HFFc6 (cell line): ENCODE results near the gene PANK2. TPM values are rescaled to one million over a fixed set of nuclear protein-coding genes. Genes with fewer than 3 reads are reported as not detected.
"Not testable (repeated sequence)": the region's sequence is repeated elsewhere in the genome, so short reads cannot be mapped to it uniquely, and the experiment has no call there.

Experiments
- DNase-seq: peaks from one replicate; pipeline ENCODE4 v3.0.0-alpha.2; 2018
- H3K27ac Mint-ChIP-seq: 2 replicates; pipeline ENCODE4 v1.8.0; 2020; ENCODE audit warnings: mild to moderate bottlenecking, mixed read lengths
- H3K27me3 Mint-ChIP-seq: 2 replicates; pipeline ENCODE4 v1.8.0; 2021; ENCODE audit warnings: mild to moderate bottlenecking, moderate library complexity, mixed read lengths; ENCODE audit not compliant: insufficient read depth
- H3K36me3 Mint-ChIP-seq: 2 replicates; pipeline ENCODE4 v1.8.0; 2021; ENCODE audit warnings: low read depth, mixed read lengths
- H3K4me1 Mint-ChIP-seq: 2 replicates; pipeline ENCODE4 v1.8.0; 2020; ENCODE audit warnings: low read depth, mixed read lengths
- H3K4me3 Mint-ChIP-seq: 2 replicates; pipeline ENCODE4 v1.8.0; 2020; ENCODE audit warnings: mild to moderate bottlenecking, moderate library complexity, mixed read lengths
- H3K9me3 Mint-ChIP-seq: 2 replicates; pipeline ENCODE4 v1.8.0; 2020; ENCODE audit warnings: mild to moderate bottlenecking, mixed read lengths
- total RNA-seq, 6 experiments: library from RNA; stranded (reverse); fragmentation: NEBNext Ultra II Directional; extraction: Animal tissue kit (Norgen Biotek cat#: 25700); gene quantifications; 2 replicates in 1 of 6; 3 replicates in 5 of 6; pipeline ENCODE4 v1.2.3, GENCODE V29; 2021
- TF ChIP-seq, protein P1 (sequence below): fragments of 200-600 bp; sonication (generic); IDR thresholded peaks from 2 replicates; pipeline ENCODE4 v1.5.0; 2021; ENCODE audit warnings: antibody characterized with exemption, mild to moderate bottlenecking

Gene PANK2
- total RNA-seq, 6 experiments from 2014 or later = 34.5 to 40.7 (median 38.3) TPM

- no peak for DNase-seq
- Mint-ChIP-seq H3K36me3 (peaks cover 49% of the 10 kb centered on the region), H3K27ac (no peak overlapping the region), H3K4me3 (no peak overlapping the region), H3K27me3 (peaks cover 4% of the 10 kb centered on the region), H3K4me1 (peaks cover 51% of the 10 kb centered on the region), H3K9me3 (peaks cover 8% of the 10 kb centered on the region; the same call in 1 of the 2 replicates)
- TF ChIP-seq, protein P1, sequence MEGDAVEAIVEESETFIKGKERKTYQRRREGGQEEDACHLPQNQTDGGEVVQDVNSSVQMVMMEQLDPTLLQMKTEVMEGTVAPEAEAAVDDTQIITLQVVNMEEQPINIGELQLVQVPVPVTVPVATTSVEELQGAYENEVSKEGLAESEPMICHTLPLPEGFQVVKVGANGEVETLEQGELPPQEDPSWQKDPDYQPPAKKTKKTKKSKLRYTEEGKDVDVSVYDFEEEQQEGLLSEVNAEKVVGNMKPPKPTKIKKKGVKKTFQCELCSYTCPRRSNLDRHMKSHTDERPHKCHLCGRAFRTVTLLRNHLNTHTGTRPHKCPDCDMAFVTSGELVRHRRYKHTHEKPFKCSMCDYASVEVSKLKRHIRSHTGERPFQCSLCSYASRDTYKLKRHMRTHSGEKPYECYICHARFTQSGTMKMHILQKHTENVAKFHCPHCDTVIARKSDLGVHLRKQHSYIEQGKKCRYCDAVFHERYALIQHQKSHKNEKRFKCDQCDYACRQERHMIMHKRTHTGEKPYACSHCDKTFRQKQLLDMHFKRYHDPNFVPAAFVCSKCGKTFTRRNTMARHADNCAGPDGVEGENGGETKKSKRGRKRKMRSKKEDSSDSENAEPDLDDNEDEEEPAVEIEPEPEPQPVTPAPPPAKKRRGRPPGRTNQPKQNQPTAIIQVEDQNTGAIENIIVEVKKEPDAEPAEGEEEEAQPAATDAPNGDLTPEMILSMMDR = no peak
Measured at GRCh38 chr20:3935956-3936340, 46.8 kb downstream of the PANK2 start.

DNA sequence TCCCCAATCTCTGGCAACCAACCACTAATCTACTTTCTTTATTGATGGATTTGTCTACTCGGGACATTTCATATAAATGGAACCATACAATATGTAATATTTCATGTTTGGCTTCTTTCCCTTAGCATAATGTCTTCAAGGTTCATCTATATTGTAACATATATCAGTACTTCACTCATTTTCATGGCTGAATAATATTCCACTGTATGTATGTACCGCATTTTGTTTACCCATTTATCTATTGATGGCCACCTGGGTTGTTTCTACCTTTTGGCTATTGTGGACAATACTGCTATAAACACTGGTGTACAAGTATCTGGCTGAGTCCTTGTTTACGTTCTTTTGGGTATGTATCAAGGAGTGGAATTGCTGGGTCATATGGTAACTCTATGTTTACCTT lies 48.4 kb downstream of the PANK2 start:
- H3K4me1 Mint-ChIP-seq = peaks cover 35% of the 10 kb centered on the region
- no peak for DNase-seq
- H3K27ac Mint-ChIP-seq = no peak overlapping the region
- TF ChIP-seq, protein P1 = no peak
- no peaks in the 10 kb centered on the region for H3K27me3 Mint-ChIP-seq
- no peak overlapping the region for H3K4me3 Mint-ChIP-seq
- peaks cover 58% of the 10 kb centered on the region for H3K36me3 Mint-ChIP-seq
- H3K9me3 Mint-ChIP-seq = peaks cover 8% of the 10 kb centered on the region; the same call in 1 of the 2 replicates

- H3K9me3 Mint-ChIP-seq = peaks cover 8% of the 10 kb centered on the region; the same call in 1 of the 2 replicates
- no peak overlapping the region for H3K27ac Mint-ChIP-seq
- no peaks in the 10 kb centered on the region for H3K27me3 Mint-ChIP-seq
- peaks cover 2% of the 10 kb centered on the region for H3K4me1 Mint-ChIP-seq
- TF ChIP-seq, protein P1 = no peak
- H3K36me3 Mint-ChIP-seq = peaks cover 50% of the 10 kb centered on the region
- no peak overlapping the region for H3K4me3 Mint-ChIP-seq
- no peak for DNase-seq
Measured at GRCh38 chr20:3940905-3941304, 51.7 kb downstream of the PANK2 start.

GRCh38 chr20:3946666-3947065 lies 57.5 kb downstream of the PANK2 start:
- not testable (repeated sequence) for H3K4me1 Mint-ChIP-seq, H3K27me3 Mint-ChIP-seq, DNase-seq, H3K27ac Mint-ChIP-seq, H3K9me3 Mint-ChIP-seq, H3K4me3 Mint-ChIP-seq
- H3K36me3 Mint-ChIP-seq = peaks cover 11% of the 10 kb centered on the region

DNA sequence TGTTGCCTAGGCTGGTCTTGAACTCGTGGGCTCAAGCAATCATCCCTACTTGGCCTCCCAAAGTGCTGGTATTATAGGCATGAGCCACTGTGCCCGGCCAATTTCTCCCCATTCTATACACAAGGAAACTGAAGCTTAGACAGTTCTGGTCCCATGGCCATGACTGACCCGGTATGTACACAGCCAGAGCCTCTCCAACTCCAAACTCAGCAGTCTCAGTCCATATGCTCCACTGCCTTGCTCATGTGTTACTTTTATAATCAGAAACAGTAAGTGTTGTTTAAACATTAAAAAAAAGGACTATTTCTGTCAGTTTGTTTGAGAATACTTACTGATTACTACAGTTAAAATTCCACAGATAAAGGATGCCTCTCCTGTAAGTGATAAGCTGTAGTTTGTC lies 75.5 kb downstream of the PANK2 start:
- Mint-ChIP-seq H3K4me1 (peaks cover 11% of the 10 kb centered on the region), H3K36me3 (peaks cover 21% of the 10 kb centered on the region), H3K27ac (0 out of 2 replicates have a peak overlapping the region, but pooled peaks have one; percentile 29), H3K27me3 (peaks cover 1% of the 10 kb centered on the region), H3K9me3 (no peaks in the 10 kb centered on the region), H3K4me3 (no peak overlapping the region)
- DNase-seq = no peak
- TF ChIP-seq, protein P1 = no peak

DNA sequence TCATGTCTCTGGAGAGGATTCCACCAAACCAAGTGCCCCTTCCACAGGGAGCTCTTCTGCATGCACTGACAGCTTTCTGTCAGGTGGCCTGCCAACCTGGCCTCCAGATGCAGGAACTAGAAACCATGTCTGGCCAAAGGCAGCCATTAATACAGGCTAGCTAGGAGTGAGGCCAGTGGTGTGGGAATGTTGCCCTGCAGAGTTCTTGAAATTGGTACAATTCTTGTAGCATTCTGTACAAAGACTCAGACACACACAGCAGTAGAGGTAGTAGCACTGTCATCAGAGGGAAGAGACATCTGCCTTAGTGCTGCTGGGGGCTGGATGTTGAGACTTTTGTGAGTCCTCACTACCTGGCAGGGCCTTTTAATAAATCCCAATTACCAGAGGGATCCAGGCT lies 77.4 kb downstream of the PANK2 start:
- Mint-ChIP-seq H3K4me3 (no peak overlapping the region), H3K36me3 (peaks cover 22% of the 10 kb centered on the region), H3K9me3 (no peaks in the 10 kb centered on the region), H3K27me3 (peaks cover 1% of the 10 kb centered on the region), H3K4me1 (peaks cover 26% of the 10 kb centered on the region), H3K27ac (no peak overlapping the region)
- TF ChIP-seq, protein P1 = no peak
- no peak for DNase-seq
